Naive B cell (primary cell): ENCODE results near the gene TAF1D. TPM values are rescaled to one million over a fixed set of nuclear protein-coding genes. Genes with fewer than 3 reads are reported as not detected.
"Not testable (repeated sequence)": the region's sequence is repeated elsewhere in the genome, so short reads cannot be mapped to it uniquely, and the experiment has no call there.

Experiments used
- ATAC-seq, 2 donors: fragments of 150-1000 bp; cut with Tn5 transposase; 2 replicates each; pipeline ENCODE4 v1.10.0; 2021; ENCODE audit warnings: low read depth in 2 of 2, mild to moderate bottlenecking in 2 of 2, moderate library complexity in 2 of 2
- DNase-seq: peaks from one replicate; pipeline ENCODE4 v3.0.0; 2022
- H3K27ac Mint-ChIP-seq, 6 donors: one replicate each; pipeline ENCODE4 v1.8.0; 2020 to 2022; ENCODE audit warnings: mild to moderate bottlenecking in 6 of 6, mixed read lengths in 6 of 6, moderate library complexity in 5 of 6, inconsistent platforms in 2 of 6
- H3K27me3 Mint-ChIP-seq, 3 donors: one replicate each; pipeline ENCODE4 v1.8.0; 2021 to 2022; ENCODE audit warnings: mixed read lengths in 3 of 3, mild to moderate bottlenecking in 1 of 3
- H3K36me3 Mint-ChIP-seq, 2 donors: one replicate each; pipeline ENCODE4 v1.8.0; 2020 to 2022; ENCODE audit warnings: mixed read lengths in 2 of 2, inconsistent platforms in 1 of 2, mild to moderate bottlenecking in 1 of 2
- H3K4me1 Mint-ChIP-seq, 3 donors: one replicate each; pipeline ENCODE4 v1.8.0; 2020 to 2022; ENCODE audit warnings: mixed read lengths in 3 of 3, inconsistent platforms in 1 of 3, mild to moderate bottlenecking in 1 of 3, moderate library complexity in 1 of 3
- H3K4me3 Mint-ChIP-seq, 8 donors: one replicate each; pipeline ENCODE4 v1.8.0; 2020 to 2022; ENCODE audit warnings: mild to moderate bottlenecking in 8 of 8, mixed read lengths in 8 of 8, moderate library complexity in 8 of 8, inconsistent platforms in 2 of 8
- H3K9me3 Mint-ChIP-seq, 7 donors: one replicate each; pipeline ENCODE4 v1.8.0; 2020 to 2022; ENCODE audit warnings: mixed read lengths in 7 of 7, mild to moderate bottlenecking in 5 of 7, inconsistent platforms in 2 of 7, moderate library complexity in 1 of 7
- polyA plus RNA-seq, 6 donors: library from polyadenylated mRNA; unstranded; fragments of 300-500 nt; fragmentation: Illumina TruSeq; gene quantifications; one replicate each; pipeline ENCODE4 v1.2.3, GENCODE V29; 2021; ENCODE audit warnings: low read depth in 6 of 6

The TAF1D gene
- polyA plus RNA-seq, 6 donors from 2014 or later, result 24.9 to 51.2 (median 36.0) TPM

GRCh38 chr11:93766504-93766903, 25.2 kb upstream of the TAF1D start:
- Mint-ChIP-seq H3K27me3 (no peaks in the 10 kb centered on the region), H3K36me3 (peaks cover 0 to 7% of the 10 kb centered on the region in 2 donors), H3K4me1 (no peaks in the 10 kb centered on the region)

GRCh38 chr11:93765551-93765950, 24.3 kb upstream of the TAF1D start:
- Mint-ChIP-seq H3K9me3 (peaks cover 0 to 5% (median 0%) of the 10 kb centered on the region in 7 donors), H3K36me3 (peaks cover 0 to 13% of the 10 kb centered on the region in 2 donors), H3K4me3 (no peak overlapping the region), H3K27me3 (no peaks in the 10 kb centered on the region), H3K27ac (no peak overlapping the region), H3K4me1 (no peaks in the 10 kb centered on the region)
- DNase-seq (no peak), ATAC-seq (no peak)

More at GRCh38 chr11:93766504-93766903, 25.2 kb upstream of the TAF1D start:
- H3K9me3 Mint-ChIP-seq, result peaks cover 0 to 5% (median 0%) of the 10 kb centered on the region in 7 donors
- no peak overlapping the region for H3K27ac Mint-ChIP-seq
- no peak for DNase-seq
- H3K4me3 Mint-ChIP-seq, result no peak overlapping the region
- no peak for ATAC-seq

- no peaks in the 10 kb centered on the region for H3K4me1 Mint-ChIP-seq
- DNase-seq (no peak), ATAC-seq (no peak)
- no peak overlapping the region for H3K4me3 Mint-ChIP-seq
- no peaks in the 10 kb centered on the region for H3K27me3 Mint-ChIP-seq
- peaks cover 7 to 20% of the 10 kb centered on the region in 2 donors for H3K36me3 Mint-ChIP-seq
- H3K9me3 Mint-ChIP-seq, result peaks cover 0 to 3% (median 0%) of the 10 kb centered on the region in 7 donors
- no peak overlapping the region for H3K27ac Mint-ChIP-seq
Measured at GRCh38 chr11:93761910-93762309, 20.6 kb upstream of the TAF1D start.

DNA sequence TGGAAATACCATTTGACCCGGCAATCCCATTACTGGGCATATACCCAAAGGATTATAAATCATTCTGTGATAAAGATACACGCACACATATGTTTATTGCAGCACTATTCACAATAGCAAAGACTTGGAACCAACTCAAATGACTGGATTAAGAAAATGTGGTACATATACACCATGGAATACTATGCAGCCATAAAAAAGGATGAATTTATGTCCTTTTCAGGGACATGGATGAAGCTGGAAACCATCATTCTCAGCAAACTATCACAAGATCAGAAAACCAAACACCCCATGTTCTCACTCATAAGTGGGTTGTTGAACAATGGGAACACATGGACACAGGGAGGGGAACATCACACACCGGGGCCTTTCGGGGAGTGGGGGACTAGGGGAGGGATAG, 17.8 kb upstream of the TAF1D start:
- not testable (repeated sequence) for H3K9me3 Mint-ChIP-seq, H3K4me1 Mint-ChIP-seq, H3K4me3 Mint-ChIP-seq, H3K27me3 Mint-ChIP-seq, DNase-seq, ATAC-seq, H3K27ac Mint-ChIP-seq
- peaks cover 7 to 13% of the 10 kb centered on the region in 2 donors for H3K36me3 Mint-ChIP-seq

DNA sequence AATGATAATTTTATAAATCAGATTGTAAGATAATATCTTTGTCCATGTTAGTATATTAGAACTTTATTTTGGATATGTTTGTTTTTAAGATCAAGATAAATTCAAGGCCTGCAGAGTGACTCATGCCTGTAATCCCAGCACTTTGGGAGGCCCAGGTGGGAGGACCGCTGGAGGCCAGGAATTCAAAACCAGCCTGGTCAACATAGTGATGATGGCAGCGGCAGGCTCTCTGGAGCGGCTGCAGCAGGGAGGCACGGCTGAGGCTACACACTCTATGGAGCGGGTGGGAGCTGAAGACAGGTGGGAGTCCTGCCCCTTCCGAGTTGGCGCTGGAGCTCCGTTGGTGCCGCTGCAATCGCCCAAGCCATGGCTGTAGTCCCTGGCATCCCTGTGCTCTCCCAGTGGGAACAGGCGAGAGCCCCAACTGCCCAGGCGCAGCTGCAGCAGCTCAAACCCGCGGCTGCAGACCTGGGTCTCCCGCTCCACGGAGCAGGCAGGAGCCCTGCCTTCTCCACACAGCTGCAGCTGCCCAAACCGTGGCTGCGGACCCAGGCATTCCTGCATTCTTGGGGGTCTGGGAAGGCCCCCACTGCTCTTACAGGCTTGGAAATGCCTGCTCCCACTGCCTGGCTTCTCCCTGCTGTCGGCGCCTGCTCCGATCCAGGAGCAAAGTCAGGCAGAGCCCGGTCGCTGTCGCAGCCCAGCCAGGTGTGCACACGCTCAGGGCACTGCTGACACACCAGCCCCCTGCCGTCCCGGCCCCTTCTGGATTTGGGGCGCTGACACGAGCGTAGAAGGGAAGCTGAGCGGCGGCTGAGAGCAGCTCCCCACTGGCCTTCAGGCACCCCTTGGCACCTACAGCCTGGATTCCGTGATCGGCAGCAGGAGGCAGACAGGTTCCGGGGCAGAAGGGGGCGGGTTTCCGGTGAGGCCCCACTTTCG, 16.9 kb upstream of the TAF1D start:
- H3K9me3 Mint-ChIP-seq, result peaks cover 0 to 2% (median 0%) of the 10 kb centered on the region in 7 donors
- H3K27ac Mint-ChIP-seq, result no peak overlapping the region
- no peaks in the 10 kb centered on the region for H3K27me3 Mint-ChIP-seq
- no peak overlapping the region for H3K4me3 Mint-ChIP-seq
- DNase-seq, result no peak
- ATAC-seq, result no peak
- peaks cover 7 to 13% of the 10 kb centered on the region in 2 donors for H3K36me3 Mint-ChIP-seq
- no peaks in the 10 kb centered on the region for H3K4me1 Mint-ChIP-seq

DNA sequence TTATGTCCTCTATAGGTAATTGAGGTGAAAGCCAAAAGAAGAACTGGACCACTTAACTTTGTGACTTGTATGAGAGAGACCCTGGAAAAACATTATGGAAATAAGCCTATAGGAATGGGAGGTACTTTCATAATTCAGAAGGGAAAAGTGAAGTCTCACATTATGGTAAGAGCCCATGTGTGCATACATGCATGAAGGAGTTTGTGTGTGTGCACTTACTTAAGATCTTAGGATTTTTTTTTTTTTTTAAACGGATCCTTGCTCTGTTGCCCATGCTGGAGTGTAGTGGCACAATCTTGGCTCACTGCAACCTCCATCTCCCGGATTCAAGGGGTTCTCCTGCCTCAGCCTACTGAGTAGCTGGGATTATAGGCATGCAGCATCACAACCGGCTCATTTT, 16.0 kb upstream of the TAF1D start:
- DNase-seq, result no peak
- H3K27me3 Mint-ChIP-seq, result no peaks in the 10 kb centered on the region
- no peak overlapping the region for H3K27ac Mint-ChIP-seq
- no peak overlapping the region for H3K4me3 Mint-ChIP-seq
- peaks cover 0 to 2% (median 0%) of the 10 kb centered on the region in 3 donors for H3K4me1 Mint-ChIP-seq
- peaks cover 0 to 2% (median 0%) of the 10 kb centered on the region in 7 donors for H3K9me3 Mint-ChIP-seq
- ATAC-seq, result no peak
- H3K36me3 Mint-ChIP-seq, result peaks cover 7 to 13% of the 10 kb centered on the region in 2 donors

DNA sequence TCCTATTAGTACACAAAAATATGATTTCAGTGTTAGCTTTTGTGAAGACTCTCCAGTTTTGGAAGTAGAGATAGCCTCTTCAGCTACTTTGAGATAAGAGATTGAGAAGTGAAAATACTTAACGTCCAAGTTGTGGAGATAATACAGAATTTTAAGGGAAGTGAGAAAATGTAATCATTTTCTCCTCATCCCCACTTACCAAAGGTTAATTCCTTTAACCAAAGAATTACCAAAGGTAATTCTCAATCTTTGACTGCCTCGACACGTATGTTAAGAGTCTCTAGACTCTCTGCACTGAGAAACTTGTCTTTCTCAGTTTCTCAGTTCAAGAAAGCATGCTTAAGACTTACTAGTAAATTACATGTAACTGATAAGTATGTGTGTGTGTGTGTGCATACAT, 15.5 kb upstream of the TAF1D start:
- H3K9me3 Mint-ChIP-seq, result peaks cover 0 to 2% (median 0%) of the 10 kb centered on the region in 7 donors
- H3K4me1 Mint-ChIP-seq, result peaks cover 0 to 2% (median 0%) of the 10 kb centered on the region in 3 donors
- H3K4me3 Mint-ChIP-seq, result no peak overlapping the region
- ATAC-seq (no peak), DNase-seq (no peak)
- no peaks in the 10 kb centered on the region for H3K27me3 Mint-ChIP-seq
- no peak overlapping the region for H3K27ac Mint-ChIP-seq
- H3K36me3 Mint-ChIP-seq, result peaks cover 7 to 13% of the 10 kb centered on the region in 2 donors

- Mint-ChIP-seq H3K4me1 (peaks cover 0 to 5% (median 0%) of the 10 kb centered on the region in 3 donors), H3K27me3 (no peaks in the 10 kb centered on the region), H3K27ac (peak overlapping the region in 3 of 6 donors; percentile 10 to 67 (median 54)), H3K9me3 (peaks cover 0 to 2% (median 0%) of the 10 kb centered on the region in 7 donors), H3K4me3 (no peak overlapping the region), H3K36me3 (peaks cover 6 to 7% of the 10 kb centered on the region in 2 donors)
- DNase-seq (no peak), ATAC-seq (no peak)
Measured at GRCh38 chr11:93753241-93753640, 11.9 kb upstream of the TAF1D start.

GRCh38 chr11:93751001-93751400, 9.7 kb upstream of the TAF1D start:
- Mint-ChIP-seq H3K27ac (no peak overlapping the region), H3K36me3 (no peaks in the 10 kb centered on the region), H3K4me1 (peaks cover 0 to 8% (median 0%) of the 10 kb centered on the region in 3 donors), H3K27me3 (no peaks in the 10 kb centered on the region), H3K9me3 (no peaks in the 10 kb centered on the region), H3K4me3 (no peak overlapping the region)
- no peak for ATAC-seq
- DNase-seq, result no peak

DNA sequence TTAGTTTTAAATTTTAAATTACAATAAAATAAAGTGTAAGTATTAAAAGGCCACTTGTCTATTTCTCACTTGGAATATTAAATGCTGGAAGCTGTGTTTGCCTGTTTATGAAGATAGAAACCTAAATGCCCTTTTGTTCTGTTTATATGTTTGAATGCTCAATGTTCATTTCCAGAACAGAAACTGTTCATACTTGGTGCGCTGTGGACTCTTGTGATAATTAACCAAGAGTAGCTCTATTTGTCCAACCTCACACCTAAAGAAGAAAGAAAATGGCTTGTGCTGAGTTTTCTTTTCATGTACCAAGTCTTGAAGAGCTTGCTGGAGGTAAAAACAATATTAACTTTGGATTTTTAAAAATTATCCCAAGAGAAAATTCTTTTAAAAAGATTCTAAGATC, 5.8 kb upstream of the TAF1D start:
- peaks cover 11 to 30% (median 13%) of the 10 kb centered on the region in 3 donors for H3K4me1 Mint-ChIP-seq
- H3K27ac Mint-ChIP-seq, result no peak overlapping the region
- no peak for DNase-seq
- no peaks in the 10 kb centered on the region for H3K9me3 Mint-ChIP-seq
- no peaks in the 10 kb centered on the region for H3K27me3 Mint-ChIP-seq
- H3K36me3 Mint-ChIP-seq, result no peaks in the 10 kb centered on the region
- H3K4me3 Mint-ChIP-seq, result no peak overlapping the region
- no peak for ATAC-seq

GRCh38 chr11:93746101-93746500, 4.8 kb upstream of the TAF1D start:
- DNase-seq (no peak), ATAC-seq (no peak)
- Mint-ChIP-seq H3K27me3 (no peaks in the 10 kb centered on the region), H3K27ac (no peak overlapping the region), H3K4me3 (no peak overlapping the region), H3K9me3 (no peaks in the 10 kb centered on the region), H3K36me3 (no peaks in the 10 kb centered on the region), H3K4me1 (peaks cover 17 to 36% (median 19%) of the 10 kb centered on the region in 3 donors)

DNA sequence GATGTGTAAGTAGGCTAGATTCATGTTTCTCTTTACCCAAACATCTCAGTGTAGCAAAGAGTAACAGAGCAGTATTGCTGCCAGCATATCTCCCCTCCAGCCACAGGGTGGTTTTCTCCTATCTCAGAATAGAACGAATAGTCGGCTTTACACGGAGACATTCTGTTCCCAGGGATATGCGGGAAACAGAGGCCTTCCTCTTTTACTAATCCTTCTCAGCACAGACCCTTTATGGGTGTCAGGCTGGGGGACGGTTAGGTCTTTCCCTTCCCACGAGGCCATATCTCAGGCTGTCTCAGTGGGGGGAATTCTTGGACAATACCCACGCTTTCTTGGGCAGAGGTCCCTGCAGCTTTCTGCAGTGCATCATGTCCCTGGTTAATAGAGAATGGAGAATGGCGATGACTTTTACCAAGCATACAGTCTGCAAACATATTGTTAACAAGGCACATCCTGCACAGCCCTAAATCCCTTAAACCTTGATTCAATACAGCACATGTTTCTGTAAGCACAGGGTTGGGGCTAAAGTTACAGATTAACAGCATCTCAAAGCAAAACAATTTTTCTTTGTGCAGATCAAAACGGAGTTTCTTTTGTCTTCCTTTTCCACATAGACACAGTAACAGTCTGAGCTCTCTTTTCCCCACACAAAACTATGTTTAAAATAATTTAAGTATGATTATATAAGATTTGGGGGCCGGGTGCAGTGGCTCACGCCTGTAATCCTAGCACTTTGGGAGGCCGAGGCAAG, 3.9 kb upstream of the TAF1D start:
- peak overlapping the region in 2 of 6 donors; percentile 38 to 64 for H3K27ac Mint-ChIP-seq
- H3K4me1 Mint-ChIP-seq, result peaks cover 23 to 40% (median 25%) of the 10 kb centered on the region in 3 donors
- peak overlapping the region in 4 of 8 donors; percentile 1 to 97 (median 46) for H3K4me3 Mint-ChIP-seq

DNA sequence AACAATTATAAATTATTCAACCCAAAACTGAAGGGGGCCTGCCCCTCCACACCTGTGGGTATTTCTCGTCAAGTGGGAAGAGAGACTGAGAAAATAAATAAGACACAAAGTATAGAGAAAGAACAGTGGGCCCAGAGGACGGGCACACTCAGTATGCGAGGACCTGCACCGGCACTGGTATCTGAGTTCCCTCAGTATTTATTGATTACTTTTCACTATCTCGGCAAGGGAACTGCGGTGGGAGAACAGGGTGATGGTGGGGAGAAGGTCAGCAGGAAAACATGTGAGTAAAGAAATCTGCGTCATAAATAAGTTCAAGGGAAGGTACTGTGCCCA, 3.3 kb upstream of the TAF1D start:
- peaks cover 0 to 4% of the 10 kb centered on the region in 2 donors for H3K36me3 Mint-ChIP-seq
- H3K4me1 Mint-ChIP-seq, result peaks cover 28 to 45% (median 30%) of the 10 kb centered on the region in 3 donors
- no peak for DNase-seq
- no peaks in the 10 kb centered on the region for H3K9me3 Mint-ChIP-seq
- ATAC-seq, result no peak
- peak overlapping the region in 3 of 8 donors; percentile 1 to 97 (median 33) for H3K4me3 Mint-ChIP-seq
- H3K27me3 Mint-ChIP-seq, result no peaks in the 10 kb centered on the region
- peak overlapping the region in 1 of 6 donors; percentile 64 for H3K27ac Mint-ChIP-seq

More for the DNA sequence above, 3.9 kb upstream of the TAF1D start:
- not testable (repeated sequence) for H3K36me3 Mint-ChIP-seq, DNase-seq, H3K27me3 Mint-ChIP-seq, H3K9me3 Mint-ChIP-seq, ATAC-seq
